Measurements from ENCODE around the gene SHH.

GRCh38 chr7:155803418-155804376 is 8.6 kb downstream of the SHH start:
- TF ChIP-seq CTCF (conservative IDR thresholded peaks at IDR 0.05; ENCODE audit: low read depth, low read length) (no peak), EZH2 (IDR thresholded peaks at IDR 0.05; ENCODE audit: borderline replicate concordance, low read depth, low read length, poor library complexity, severe bottlenecking) (peak; percentile 90)
